Sciatic nerve (tissue), 2 donors: ENCODE data around the gene S1PR2. TPM values are rescaled to one million over a fixed set of nuclear protein-coding genes. Genes with fewer than 3 reads are reported as not detected.
"Not testable (repeated sequence)": the region's sequence is repeated elsewhere in the genome, so short reads cannot be mapped to it uniquely, and the experiment has no call there.

ENCODE experiments used
- ATAC-seq: fragments of 200-7000 bp; cut with Tn5 transposase; one replicate; pipeline ENCODE4 v1.9.1; 2020; ENCODE audit warnings: mild to moderate bottlenecking, moderate library complexity
- DNase-seq: peaks from one replicate; pipeline ENCODE4 v3.0.0-alpha.2; 2020; ENCODE audit warnings: low spot score
- intact Hi-C: fragments of 100-400 bp; cut with DNase I; formaldehyde crosslinking; loops from one replicate; pipeline ENCODE4 v1.14.2; 2022
- total RNA-seq: library from RNA; stranded (reverse); fragmentation: NEBNext Ultra II Directional; extraction: Animal tissue kit (Norgen Biotek cat#: 25700); gene quantifications from one replicate; pipeline ENCODE4 v1.2.1, GENCODE V29; 2021
- donor health status: DM: no; HTN: no; CAD: no.
- donor health status: DM: no; HTN: no; CAD: no.

S1PR2 gene
- total RNA-seq, 1 donor from 2014 or later = 15.9 TPM

DNA sequence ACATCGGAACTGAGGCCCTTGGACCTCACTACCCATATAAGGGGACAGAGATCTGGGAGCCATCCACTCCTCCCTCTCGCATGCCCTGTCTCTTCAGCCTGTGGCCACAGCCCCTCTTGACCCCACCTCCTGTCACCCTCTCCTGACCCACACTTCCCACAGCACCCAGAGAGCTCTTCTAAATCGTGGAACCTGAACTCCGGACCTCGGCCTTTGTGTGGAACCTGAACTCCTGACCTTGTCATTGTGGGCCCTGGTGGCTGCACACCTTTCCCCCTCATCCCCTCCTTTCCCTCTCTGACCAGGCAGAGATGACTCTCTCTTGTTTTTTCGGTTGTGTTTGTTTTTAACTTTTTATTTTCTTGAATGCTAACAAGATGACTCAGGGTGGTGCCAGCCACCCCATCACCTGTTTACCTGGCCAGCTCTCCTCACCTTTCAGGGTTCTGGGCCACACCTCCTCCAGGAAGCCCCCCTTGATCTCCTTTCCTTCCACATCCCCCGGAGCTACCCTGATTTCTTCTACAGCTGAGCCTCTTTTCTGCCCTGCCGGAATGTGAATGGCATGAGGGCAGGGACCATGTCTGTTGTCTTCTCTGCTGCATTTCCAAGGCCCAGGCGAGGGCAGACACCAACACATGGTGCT, 26.0 kb upstream of the S1PR2 start:
- DNase-seq (no peak), ATAC-seq (no peak)
- intact Hi-C loops = loop anchor here (10.0 kb wide), 1 partner anchor 322 kb away; the partner anchor contains the start of gene OLFM2

DNA sequence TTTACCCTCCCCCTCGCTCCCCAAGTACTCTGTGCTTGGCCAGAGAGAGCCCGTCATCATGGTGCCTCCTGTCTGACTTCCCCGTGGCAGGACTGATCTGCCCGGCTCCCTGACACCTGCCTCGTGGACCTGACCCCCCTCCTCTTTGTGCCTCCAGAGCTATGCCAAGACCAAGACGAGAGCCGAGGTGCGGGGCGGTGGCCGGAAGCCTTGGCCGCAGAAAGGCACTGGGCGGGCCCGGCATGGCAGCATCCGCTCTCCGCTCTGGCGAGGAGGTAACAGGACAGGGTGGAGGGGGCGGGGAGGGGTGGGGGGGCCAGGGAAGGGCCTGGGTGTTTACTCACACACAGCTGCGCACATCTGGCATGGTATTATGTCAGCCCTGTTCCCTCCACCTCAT, 25.4 kb upstream of the S1PR2 start:
- ATAC-seq (no peak), DNase-seq (no peak)
- intact Hi-C loops = loop anchor here (10.0 kb wide), 1 partner anchor 322 kb away; the partner anchor contains the start of gene OLFM2

DNA sequence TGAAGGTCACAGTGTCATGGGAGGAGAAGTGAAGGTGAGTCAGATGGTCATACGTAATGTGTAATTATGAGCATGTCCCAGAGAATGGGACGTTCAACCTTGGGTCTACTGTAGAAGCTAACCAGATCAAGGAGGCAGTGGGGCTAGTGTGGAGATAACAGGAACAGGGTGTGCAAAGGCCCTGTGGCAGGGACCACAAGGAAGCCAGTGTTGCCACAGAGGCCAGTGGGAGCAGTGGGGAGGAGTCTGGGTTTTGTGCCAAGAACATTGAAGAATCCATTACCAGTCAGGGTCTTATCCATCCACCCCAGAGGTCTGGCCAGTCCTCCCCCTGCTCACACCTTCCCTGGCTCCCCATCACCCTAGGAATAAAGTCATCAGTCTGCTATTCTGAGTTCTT, 24.2 kb upstream of the S1PR2 start:
- no peak for DNase-seq
- no peak for ATAC-seq
- intact Hi-C loops = loop anchor here (10.0 kb wide), 1 partner anchor 321 kb away; the partner anchor contains the start of gene OLFM2

DNA sequence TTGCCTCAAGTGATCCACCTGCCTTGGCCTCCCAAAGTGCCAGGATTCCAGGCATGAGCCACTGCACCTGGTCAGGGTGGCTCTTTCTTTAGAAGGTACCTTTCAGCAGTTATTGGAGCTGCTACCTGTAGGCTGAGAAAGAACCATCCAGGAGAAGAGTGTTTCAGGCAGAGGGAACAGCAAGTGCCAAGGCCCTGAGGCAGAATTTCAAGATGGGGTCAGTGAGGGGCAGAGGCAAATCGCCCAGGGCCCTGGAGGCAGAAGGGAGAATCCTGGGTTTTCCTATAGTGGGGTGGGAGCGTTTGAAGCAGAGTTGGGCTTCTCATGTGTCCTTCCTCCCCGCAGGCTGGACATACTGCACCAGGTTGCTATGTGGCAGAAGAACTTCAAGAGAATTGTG, 23.1 kb upstream of the S1PR2 start:
- no peak for DNase-seq
- intact Hi-C loops = loop anchor here (10.0 kb wide), 1 partner anchor 319 kb away; the partner anchor contains the start of gene OLFM2
- ATAC-seq = no peak

DNA sequence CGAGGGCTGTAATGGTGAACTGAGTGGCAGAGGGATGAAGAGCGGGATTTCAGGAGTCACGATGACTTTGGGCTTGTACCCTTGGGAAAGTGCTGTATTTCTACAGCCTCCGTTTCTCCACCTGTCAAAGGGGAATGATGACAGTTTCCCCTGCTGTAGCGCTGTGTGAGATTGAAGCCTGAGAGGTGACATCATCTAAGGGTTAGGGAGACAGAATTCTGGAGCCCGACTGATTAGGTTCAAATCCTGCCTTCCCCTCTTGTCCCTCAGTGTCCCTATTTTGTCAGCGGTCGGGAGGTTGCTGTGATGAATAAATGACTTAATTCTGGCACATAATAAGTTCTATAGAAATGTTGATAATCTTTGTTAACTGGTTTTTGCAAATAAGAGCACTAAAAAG, 21.6 kb upstream of the S1PR2 start:
- no peak for ATAC-seq
- DNase-seq = no peak
- intact Hi-C loops = loop anchor here (10.0 kb wide), 1 partner anchor 318 kb away; the partner anchor contains the start of gene OLFM2

DNA sequence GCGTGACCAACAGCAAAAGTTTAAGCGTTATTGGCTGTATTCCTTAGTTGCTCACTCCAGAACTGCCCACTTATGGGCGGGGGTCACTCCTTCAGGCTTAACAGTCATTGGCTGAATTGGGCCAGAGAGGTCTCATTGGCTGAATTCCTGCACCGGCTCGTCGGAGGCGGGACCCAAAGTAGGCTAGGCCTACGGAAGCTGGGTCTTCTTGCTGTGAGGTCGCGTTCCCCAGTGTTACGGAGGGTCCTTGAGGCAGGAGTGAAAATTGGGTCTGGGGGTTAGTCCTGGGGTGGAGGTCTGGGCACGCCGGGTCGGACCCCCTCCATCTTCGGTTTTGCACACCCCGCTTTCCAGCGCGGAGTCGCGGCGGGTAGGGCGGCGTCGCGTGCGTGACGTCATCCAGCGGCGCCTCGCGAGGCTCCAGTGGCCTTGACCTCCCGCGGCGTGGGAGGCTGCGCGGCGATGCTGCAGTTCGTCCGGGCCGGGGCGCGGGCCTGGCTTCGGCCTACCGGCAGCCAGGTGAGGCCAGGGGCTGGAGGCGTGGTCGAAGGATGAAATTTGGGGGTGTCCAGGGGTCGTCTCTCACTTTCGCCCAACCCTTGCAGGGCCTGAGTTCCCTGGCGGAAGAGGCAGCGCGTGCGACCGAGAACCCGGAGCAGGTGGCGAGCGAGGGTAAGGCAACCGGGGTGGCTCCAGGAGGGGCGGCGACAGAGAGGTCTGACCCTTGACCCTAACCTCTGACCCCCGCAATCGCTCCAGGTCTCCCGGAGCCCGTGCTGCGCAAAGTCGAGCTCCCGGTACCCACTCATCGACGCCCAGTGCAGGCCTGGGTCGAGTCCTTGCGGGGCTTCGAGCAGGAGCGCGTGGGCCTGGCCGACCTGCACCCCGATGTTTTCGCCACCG, 20.9 kb upstream of the S1PR2 start, which contains the start of gene MRPL4:
TSS of gene MRPL4 (plus strand) at position 423 of the 903 bp plus-strand sequence. CDS start at position 463, 40 bp downstream.
- intact Hi-C loops = loop anchor here (10.0 kb wide), 1 partner anchor 317 kb away; the partner anchor contains the start of gene OLFM2
- peak; percentile 97 for ATAC-seq

DNA sequence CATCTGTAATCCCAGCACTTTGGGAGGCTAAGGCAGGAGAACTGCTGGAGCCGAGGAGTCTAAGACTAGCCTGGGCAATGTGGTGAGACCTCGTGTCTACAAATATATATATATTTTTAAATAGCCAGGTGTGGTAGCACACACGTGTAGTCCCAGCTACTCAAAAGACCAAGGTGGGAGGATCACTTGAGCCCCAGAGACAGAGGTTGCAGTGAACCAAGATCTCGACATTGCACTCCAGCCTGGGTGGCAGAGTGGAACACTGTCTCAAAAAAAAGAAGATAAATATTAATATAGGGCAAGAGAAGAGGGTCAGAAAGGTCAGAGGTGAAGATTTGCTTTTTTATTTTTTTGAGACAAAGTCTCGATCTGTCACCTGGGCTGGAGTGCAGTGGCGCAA, 15.4 kb upstream of the S1PR2 start:
- no peak for DNase-seq
- ATAC-seq = no peak
- intact Hi-C loops = no loop called here

More for the DNA sequence above, 20.9 kb upstream of the S1PR2 start, which contains the start of gene MRPL4:
- peak; percentile 96 for DNase-seq

DNA sequence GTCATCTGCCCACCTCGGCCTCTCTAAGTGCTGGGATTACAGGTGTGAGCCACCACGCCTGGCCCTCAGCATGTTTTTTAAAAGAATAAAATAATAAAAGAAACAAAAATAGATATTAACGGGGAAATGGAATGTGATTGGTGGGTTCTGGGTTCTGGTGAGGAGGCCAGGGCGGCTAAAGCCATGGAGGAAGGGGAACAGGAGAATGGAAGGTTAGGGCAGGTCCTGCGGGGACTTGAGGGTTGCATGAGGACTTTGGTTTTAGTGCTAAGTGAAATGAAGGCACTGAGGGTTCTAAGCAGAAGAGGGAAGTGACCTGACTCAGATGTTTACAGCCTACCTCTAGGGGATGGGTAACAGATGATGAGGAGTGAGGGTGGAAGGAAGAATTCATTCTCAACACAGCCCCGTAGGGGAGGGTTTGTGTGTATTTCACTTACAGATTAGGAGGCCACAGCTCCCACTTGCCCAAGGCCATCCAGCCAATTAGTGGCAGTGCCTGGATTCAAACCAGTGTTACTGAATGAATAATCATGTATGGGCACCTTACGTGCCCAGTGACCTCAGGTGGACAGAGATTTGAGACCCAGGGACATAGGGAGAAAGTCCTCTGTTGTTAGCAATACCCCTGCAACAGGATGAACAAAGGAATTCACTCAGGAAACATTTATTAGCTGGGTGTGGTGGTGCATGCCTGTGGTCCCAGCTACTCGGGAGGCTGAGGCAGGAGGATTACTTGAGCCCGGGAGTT, 14.2 kb upstream of the S1PR2 start:
- intact Hi-C loops = no loop called here
- ATAC-seq (no peak), DNase-seq (no peak)

DNA sequence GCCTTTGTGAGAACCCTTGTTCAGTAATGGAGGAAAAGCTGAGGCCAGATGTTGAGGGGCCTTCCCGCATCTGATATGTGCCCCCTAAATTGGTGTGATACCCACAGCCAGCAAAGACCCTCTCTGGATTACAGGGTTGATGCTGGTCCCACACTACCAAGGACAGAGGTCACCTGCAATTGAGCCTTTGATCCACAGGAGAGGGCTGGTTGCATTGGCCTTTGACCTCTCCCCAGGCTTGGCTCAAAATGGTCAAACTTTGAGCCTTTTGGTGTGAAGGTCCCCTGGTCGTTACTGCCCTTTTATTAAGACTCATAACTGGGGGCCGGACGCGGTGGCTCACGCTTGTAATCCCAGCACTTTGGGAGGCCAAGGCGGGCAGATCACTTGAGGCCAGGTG, 12.5 kb upstream of the S1PR2 start:
- no peak for ATAC-seq
- DNase-seq = no peak
- intact Hi-C loops = no loop called here

DNA sequence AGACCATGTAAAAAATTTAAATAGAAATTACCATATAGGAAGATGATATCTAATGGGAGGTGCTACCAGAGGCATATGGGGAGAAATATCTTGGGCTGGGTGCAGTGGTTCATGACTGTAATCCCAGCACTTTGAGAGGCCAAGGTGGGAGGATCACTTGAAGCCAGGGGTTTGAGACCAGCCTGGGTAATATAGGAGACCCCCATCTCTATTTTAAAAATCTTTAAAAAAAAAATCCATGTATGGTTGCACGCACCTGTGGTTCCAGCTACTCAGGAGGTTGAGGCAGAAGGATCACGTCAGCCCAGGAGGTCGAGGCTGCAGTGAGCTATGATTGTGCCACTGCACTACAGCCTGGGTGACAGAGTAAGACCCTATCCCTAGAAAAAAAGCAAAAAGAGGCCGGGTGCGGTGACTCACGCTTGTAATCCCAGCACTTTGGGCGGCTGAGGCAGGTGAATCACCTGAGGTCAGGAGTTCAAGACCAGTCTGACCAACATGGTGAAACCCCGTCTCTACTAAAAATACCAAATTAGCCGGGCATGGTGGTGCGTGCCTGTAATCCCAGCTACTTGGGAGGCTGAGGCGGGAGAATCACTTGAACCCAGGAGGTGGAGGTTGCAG, 10.8 kb upstream of the S1PR2 start:
- ATAC-seq, DNase-seq, intact Hi-C loops: not testable (repeated sequence)

DNA sequence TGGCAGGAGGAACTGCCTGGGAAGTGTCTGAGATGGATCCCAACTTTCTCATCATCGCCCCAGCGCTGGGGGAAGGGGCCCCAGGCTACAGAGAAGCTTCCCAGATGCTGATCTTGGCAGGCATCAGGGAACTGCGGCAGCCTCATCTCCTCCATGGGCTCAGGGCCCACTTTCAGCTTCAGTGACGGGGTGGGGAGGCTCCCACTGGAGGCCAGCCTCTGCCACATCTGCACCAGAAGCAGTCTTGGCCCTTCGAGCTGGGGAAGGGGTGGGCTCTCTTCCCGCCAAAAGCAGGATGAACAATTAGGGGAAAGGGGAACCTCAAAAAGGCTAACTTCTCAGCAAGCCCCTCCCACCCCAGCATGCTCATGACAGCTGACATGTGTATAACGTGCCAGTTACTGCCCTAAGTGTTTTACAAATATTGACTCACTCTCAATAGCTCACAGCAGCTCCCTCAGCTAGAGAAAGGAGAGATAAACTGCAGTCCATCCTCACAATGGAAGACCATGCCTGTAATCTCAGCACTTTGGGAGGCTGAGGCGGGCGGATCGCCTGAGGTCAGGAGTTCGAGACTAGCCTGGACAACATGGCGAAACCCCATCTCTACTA, 7.1 kb upstream of the S1PR2 start:
- ATAC-seq (peak; percentile 72), DNase-seq (no peak)
- intact Hi-C loops = no loop called here

DNA sequence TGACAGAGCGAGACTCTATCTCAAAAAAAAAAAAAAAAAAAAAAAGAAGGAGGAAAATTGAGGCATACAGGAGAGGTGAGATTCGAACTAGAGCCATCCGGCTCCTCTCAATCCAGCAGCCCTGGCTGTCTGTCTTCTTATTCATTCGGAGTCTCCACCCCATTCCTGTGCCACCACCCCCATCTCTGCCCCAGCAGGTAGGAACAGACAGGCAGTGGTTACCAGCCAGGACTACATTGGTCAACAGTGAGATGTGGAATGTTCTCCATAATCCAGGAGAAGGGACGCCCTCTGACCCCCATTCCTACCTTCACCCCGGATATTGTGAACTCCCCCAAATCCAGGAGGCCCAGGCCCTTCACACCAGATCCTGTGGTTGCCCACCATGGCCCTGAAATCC, 6.6 kb upstream of the S1PR2 start:
- peak; percentile 2 for ATAC-seq
- no peak for DNase-seq

DNA sequence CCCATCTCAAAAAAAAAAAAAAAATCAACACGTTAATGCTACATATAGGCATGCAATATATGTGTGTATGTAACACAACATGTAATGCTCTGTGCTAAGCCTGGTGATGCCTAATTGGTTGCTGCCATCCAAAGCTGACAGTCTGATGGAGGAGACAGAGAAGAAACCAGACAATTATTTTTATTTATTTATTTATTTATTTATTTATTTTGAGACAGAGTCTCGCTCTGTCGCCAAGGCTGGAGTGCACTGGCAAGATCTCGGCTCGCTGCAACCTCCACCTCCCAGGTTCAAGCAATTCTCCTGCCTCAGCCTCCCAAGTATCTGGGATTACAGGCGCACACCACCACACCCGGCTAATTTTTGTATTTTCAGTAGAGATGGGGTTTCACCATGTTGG, 4.3 kb upstream of the S1PR2 start:
- intact Hi-C loops, DNase-seq, ATAC-seq: not testable (repeated sequence)

More for the DNA sequence above, 6.6 kb upstream of the S1PR2 start:
- intact Hi-C loops = no loop called here

DNA sequence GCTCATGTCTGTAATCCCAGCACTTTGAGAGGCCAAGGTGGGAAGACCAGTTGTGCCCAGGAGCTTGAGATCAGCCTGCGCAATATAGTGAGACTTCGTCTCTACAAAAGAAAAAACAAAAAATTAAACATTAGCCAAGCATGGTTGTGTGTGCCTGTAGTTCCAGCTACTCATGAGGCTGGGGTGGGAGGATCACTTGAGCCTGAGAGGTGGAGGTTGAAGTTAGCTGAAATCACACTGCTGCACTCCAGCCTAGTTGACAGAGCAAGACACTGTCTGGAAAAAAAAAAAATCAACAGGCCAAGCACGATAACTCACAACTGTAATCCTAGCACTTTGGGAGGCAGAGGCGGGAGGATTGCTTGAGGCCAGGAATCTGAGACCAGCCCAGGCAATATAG, 3.9 kb upstream of the S1PR2 start:
- DNase-seq (no peak), ATAC-seq (no peak)
- intact Hi-C loops = no loop called here

DNA sequence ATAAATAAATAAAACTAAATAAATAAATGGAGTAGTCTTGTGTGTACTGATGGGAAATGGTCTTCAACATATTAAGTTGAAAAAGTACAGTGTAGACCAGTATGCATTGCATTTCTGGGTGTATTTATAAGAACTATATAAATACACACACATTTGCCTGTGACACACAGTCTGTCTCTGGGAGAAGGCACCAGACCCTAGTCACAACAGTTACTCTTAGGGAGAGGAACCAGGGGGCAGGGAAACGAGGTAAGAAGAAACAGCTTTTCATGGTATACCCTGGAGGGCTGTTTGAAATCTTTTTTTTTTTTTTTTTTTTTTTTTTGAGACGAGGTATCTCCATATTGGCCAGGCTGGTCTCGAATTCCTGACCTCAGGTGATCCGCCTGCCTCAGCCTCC, 2.8 kb upstream of the S1PR2 start:
- intact Hi-C loops = no loop called here

DNA sequence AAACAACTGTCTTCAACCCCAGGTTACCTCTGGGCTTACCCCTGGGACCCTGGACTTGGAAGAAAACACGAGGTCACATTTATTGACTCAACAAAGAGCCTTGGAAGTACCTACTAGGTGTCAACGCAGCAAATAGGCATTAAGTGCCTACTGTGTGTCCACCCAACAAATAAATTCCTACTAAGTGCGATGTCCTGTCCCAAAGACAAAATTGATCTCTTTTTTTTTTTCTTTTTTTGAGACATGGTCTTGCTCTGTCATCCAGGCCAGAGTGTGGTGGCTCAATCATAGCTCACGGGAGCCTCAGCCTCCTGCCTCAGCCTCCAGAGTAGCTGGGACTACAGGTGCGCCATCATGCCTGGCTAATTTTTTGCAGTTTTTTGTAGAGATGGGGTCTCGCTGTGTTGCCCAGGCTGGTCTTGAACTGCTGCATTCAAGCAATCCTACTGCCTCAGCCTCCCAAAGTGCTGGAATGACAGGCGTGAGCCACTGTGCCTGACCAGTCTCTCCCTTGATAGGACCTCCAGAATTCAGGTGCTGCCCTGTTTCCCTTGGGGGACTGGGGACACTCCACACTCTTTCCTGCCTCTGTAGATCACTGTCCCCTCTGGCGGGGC, 589 bp upstream of the S1PR2 start:
- ATAC-seq (no peak), DNase-seq (no peak)
- intact Hi-C loops = no loop called here

More for the DNA sequence above, 2.8 kb upstream of the S1PR2 start:
- no peak for DNase-seq
- ATAC-seq = no peak

DNA sequence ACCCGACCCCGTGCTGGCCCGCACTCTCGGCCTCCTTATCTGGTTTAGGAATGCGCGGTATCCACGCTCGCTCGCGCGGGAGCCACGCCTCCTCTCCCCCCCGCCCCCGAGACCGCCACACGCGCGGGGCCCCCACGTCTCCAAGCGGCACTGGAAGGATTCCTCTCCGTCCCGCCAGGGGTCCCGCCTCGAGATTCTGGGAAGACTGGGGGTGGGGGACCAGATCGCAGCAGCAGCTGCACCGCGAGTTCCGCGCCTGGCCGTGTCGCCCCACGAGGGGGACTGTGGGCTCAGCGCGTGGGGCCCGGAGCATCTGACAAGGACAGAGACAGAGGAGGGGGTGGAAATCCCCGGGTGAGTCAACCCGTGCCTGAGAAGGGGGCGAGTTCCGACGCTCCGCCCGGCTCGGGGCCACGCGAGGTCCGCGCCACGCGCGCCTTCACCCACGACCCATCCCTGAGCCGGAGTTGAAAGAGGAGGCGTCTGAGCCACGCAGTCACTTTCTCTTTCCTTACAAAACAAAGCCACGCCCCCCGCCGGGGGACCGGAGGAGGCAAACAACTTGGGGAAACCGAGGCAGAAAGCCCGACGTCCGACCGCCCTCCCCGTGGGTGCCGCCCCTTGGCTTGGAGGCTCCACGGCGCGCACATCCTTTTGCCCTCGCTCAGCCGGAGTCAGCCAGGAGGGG, 814 bp downstream of the S1PR2 start:
- ATAC-seq (peak; percentile 0), DNase-seq (peak; percentile 82)
- intact Hi-C loops = no loop called here
